Myocyte (in vitro differentiated cells): Measurements from ENCODE around the gene OGFOD3. TPM values are rescaled to one million over a fixed set of nuclear protein-coding genes. Genes with fewer than 3 reads are reported as not detected.
A peak's percentile ranks its signal among the peaks of the same experiment; 100 is the strongest.

Experiments
- DNase-seq: peaks from one replicate; pipeline ENCODE4 v3.0.0-alpha.2; 2012; ENCODE audit warnings: low read depth
- total RNA-seq: library from RNA; depleted of rRNA; stranded (reverse); fragments of >200 nt; gene quantifications from 2 replicates; pipeline ENCODE4 v1.2.3, GENCODE V29; 2014

Gene OGFOD3
- total RNA-seq, 1 donor from 2014 or later, result 37.4 TPM

DNA sequence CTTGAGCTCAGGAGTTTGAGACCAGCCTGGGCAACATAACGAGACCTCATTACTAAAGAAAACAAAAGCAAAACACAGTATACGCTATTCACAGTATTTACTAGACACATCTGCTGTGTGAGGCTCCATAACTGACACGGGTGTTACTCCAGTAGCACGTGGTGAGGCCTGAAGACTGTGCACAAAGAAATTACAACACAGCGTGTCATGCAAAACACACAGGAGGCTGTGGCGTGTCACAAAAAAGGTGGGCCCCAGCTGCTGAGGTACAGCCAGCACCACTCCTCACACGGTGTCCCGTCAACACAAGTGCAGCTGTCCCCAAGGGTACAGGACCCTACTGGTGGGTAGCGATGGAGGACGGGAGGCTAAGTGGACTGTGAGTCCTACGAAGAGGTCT lies 29.5 kb upstream of the OGFOD3 start:
- DNase-seq, result no peak

DNA sequence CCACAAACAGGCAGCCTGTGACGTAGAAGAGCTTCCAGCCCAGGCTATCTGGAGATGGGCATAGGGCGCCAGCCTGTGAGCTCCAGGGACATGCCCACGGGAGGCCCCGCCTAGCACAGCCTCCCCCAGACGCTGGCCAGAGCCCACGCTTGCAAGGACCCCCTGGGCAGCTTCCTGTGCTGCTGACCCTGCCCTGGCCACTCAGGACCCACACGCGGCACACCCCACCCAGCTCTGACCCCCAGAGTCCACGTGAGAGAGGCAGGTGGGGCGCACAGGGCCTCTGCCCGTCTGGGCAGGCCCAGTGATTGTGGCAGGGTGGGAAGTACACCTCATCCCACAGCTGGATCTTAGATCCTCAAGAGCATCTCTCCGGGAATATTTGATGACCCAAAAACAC lies 28.3 kb upstream of the OGFOD3 start:
- no peak for DNase-seq

DNA sequence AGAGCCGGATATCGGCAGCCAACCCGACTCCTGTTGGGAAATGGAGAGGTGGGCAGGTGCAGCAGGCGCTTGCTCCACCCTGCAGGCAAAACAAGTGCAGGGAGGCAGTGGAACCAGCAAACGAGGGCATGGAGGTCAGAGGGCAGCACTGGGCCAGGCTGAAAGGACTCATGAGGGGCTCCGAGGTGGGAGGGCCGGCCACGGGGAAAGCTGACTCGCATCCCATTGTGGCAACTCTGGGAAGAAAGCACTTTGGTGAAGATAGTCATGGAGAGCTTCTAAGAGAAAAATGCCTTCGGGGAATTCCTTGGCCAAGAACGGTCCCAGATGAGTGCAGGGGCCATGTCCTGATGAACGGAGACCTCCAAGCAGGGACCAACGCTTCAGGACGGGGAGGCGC lies 27.7 kb upstream of the OGFOD3 start:
- DNase-seq, result no peak

DNA sequence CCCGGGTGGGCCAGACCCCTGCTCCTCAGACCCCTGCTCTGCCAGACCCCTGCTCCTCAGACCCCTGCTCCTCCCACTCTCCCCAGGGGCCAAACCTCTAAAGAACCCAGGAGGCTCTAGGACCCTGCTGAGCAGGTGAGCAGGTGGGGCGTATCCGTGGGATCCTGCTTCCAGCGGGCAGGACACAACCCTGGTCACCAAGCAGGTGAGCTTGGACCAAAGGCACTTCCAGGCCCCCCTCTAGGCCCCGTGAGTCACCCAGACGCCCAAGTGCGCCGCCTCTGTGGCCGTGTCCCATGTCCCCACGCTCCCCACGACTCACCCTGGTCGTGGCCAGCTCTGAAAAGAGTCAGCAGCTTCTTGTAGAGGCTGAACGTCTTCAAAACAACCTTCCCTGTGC lies 27.2 kb upstream of the OGFOD3 start:
- DNase-seq, result peak; percentile 18

DNA sequence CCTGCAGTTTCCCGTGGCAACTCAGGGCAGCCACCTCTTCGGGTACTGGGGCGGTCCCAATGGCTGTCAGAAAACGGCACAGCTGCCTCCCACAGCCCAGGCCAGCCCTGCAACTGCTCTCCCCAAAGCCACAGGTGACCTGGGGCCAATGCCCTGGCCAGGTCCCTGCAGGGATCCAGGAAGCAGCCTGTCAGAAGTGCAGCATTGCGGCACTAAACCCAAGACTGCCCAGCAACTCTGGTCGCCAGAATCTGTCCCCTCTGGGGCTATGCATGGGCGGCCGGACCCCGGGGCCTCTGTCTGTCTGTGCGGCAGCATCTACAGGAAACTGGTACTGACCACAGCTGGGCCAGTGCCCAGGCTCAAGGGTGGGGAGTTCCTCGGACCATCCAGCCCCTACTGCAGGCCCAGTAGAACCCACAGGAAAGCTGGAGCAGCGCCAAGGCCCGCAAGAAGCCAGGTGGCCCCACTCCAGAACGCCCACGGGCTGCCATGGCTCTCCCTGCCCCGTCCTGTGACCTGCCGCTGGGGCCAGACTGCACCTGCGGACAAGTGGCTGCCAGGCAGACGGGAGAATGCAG lies 26.6 kb upstream of the OGFOD3 start:
- DNase-seq, result no peak

DNA sequence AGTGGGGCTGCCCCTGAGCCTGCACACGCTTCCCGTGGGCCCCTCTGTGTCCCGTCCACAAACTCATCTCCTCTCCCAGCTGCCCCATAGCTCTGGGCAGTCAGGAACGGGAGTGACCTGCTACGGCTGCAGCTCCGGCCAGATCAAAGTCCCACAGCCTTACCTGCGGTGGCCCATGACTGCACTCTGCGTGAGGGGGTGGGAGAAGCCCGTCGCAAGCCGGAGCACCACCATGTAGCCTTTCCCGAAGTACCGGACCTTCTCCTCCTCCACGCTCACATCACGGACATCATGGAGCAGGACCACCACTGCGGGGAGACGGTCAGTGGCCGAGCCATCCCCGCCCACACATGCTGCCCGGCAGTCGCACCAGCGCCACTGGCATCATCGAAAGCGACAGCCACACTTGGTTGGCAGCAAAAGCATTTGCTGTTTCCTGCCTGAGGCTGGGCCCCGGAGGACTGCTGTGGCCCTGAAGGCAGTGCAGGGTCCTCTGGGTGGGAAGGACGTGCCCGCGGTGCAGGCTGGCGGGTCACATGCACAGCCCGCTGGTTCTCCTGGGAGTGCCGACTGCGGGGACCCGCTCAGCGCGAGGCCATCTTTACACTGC lies 26.0 kb upstream of the OGFOD3 start:
- DNase-seq, result no peak

DNA sequence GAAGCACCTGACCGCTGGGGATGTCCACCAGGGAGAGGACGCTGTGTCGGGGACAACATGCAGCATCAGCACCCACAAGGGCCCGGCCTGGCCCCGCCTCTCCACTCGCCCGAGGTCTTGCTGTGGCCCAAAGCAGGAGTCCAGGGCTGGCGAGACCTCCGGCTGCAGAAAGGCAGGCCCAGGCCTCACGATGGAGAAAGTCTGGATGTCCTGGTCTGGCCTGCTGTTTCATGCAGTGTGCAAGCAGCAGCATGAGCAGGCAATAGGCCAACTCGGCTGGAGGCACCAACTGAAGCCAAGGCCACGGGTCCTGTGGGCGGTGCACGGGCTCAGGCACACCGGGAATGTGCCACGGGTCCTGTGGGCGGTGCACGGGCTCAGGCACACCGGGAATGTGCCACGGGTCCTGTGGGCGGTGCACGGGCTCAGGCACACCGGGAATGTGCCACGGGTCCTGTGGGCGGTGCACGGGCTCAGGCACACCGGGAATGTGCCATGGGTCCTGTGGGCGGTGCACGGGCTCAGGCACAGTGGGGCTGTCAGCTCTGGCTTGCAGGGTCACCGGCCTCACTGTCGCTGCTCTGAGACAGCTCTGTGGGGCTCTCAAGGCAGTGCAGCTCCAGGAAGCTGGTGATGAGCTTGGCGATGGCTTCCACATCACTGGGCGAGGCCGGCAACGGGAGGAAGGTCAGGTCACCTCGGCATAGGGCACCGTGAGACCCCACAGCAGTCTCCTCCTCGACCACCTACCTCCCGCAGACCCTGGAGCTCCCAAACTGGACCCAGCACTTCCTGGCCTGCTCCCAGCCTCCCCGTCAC lies 25.3 kb upstream of the OGFOD3 start:
- no peak for DNase-seq

DNA sequence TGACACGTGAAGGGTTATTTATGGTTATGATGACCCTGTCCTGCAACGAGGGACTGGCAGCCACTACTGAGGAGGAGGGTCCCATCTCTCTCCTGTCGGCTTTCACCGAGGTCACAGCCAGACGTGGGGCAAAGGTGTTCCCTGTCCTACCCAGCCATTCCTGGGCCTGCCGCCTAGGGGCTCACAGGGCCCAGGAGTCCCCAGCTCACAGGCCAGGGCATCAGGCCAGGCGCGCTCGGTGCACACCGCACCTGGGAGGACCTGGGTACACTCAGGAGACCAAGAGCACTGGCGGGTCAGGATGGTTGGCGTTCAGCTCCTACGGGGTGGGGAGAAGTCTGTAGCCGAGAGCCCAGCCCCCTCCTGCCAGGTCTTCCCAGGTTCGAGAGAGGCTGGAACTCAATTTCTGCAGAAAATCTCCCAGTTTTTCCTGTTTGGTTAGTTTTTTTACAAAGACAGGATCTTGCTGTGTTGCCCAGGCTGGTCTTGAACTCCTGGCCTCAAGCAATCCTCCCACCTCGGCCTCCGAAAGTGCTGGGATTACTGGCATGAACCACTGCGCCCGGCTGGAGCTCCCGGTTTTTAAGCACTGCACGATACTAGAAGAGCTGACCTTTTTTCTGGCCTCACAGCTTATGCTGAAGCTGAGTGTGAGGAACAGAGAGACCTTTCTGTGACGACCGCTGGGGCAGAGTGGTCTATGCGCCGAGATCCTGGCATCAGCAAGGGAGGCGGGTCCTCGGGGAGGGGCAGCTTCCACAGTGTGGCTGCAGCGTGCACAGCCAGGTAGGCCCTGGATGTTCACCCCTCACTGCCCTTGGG lies 24.5 kb upstream of the OGFOD3 start:
- no peak for DNase-seq

DNA sequence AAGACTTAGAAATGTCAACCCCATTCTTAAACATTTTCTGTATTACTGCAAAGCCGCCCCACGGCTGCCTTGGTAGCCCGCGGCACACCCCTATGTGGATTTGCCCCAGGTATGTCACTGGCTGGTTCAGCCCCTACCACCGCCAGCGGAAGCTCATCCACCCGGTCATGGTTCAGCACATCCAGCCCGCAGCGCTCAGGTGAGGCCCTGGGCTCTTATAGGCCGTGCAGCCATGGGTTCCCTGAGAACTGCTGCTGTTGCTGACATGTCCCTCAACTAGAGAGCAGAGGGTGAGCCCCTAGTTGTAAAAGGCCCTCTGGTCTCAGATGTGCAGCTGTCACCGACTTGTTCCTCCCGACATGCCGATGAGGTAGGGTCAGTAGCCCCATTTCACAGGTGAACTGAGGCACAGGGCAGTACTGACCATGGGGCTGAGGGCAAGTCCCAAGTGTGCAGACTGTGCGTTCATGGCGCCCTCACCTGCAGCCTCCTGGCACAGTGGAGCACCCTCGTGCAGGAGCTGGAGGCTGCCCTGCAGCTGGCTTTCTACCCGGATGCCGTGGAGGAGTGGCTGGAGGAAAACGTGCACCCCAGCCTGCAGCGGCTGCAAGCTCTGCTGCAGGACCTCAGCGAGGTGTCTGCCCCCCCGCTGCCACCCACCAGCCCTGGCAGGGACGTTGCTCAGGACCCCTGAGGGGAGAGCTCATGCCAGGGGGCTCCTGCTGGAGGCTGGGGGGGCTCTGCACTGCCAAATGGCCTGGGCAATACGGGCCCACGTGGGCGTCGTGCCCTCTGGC lies 23.5 kb upstream of the OGFOD3 start:
- no peak for DNase-seq

DNA sequence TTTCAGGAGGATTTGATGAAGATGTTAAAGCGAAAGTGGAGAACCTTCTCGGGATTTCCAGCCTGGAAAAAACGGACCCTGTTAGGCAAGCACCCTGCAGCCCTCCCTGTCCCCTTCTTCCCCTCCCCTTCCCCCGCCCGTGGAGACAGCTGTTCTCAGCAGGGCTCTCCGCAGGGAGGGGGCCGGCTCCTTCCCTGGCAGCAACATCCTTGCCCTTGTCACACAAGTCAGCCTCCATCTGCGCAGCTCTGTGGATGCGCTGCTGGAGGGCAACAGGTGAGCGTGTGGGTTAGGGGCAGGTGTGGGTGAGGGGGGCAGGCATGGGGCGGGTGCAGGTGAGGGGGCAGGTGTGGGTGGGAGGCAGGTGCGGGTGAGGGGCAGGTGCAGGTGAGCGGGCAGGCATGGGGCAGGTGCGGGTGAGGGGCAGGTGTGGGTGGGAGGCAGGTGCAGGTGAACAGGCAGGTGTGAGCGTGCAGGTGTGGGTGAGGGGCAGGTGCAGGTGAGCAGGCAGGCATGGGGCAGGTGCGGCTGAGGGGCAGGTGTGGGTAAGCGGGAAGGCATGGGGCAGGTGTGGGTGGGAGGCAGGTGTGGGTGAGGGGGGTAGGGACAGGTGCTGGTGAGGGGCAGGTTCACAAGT lies 22.7 kb upstream of the OGFOD3 start:
- DNase-seq, result peak; percentile 83

DNA sequence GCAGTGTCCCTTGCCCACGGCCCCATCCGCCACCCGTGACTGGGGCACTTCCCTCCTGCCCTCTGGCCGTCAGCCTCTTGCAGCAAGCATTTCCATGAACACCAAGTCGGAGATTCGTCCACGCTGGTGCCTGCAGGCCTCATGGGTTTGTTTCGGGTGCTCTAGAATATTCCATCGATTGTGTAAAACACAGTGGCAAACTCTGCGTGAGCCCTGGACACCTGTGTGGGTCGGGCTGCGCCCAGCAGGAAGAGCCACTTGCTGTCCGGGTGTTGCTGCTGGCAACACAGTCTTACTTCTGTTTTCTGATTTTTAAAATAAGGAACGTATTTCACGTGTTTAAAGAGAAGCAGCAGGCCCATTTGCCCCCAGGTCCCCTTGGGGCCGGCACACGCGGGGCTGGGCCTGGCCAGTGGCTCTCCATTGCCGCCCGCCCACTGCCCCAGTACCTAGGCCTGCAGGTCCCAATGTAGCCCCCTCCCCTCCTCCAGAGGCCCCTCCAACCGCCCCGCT lies 22.1 kb upstream of the OGFOD3 start:
- no peak for DNase-seq

DNA sequence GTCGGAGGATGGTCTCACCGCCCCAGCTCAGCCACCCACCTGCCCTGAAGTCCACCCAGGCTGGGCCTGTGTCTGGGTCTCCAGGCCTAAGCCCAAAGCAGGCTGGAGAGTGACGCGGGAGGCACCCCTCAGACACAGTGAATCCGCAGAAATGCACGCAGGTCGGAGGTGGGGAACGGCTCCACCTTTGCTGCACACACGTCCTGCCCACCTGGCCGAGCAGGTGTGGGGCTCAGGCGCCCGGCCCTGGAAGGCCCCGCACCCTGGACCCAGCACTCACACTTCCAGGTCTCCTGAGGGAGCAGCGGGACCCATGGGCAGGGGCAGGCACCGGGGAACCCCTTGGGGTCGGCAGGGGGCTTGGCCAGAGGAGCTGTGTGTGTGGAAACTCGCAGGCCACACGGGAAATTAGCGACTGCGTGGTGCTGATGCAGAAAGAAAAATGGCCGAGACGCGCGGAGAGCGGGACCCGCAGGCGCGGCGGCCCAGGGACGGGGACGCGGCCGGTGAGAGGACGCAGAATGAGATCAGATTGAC lies 21.5 kb upstream of the OGFOD3 start:
- no peak for DNase-seq

DNA sequence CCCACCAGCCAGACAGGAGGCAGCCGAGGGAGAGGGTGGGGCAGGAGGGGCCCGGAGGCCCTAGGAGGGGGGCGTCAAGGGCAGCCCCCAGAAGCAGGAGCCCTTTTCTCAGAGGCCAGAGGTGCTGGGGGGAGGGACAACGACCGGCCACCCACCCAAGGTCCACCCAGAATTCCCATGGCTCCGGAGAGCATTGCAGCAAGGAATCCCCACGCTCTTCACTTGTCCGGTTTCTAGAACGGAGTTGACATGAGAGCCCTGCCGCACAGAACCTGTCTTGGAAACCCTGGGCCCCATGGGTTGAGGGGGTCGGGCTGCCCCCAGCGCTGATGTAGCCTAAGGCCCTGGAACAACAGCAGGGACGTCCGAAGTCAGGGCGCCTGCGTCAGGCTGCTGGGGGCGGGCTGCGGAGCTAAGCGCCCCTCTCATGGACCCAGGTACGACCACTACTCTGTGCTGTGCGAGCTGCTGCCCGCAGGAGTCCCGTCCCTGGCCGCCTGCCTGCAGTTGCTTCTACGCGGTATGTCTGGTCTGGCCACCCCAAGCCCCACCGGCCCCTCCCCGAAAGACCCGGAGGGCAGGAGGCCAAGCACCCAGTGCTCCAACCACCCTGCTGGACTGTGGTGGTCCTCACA lies 20.9 kb upstream of the OGFOD3 start:
- no peak for DNase-seq

DNA sequence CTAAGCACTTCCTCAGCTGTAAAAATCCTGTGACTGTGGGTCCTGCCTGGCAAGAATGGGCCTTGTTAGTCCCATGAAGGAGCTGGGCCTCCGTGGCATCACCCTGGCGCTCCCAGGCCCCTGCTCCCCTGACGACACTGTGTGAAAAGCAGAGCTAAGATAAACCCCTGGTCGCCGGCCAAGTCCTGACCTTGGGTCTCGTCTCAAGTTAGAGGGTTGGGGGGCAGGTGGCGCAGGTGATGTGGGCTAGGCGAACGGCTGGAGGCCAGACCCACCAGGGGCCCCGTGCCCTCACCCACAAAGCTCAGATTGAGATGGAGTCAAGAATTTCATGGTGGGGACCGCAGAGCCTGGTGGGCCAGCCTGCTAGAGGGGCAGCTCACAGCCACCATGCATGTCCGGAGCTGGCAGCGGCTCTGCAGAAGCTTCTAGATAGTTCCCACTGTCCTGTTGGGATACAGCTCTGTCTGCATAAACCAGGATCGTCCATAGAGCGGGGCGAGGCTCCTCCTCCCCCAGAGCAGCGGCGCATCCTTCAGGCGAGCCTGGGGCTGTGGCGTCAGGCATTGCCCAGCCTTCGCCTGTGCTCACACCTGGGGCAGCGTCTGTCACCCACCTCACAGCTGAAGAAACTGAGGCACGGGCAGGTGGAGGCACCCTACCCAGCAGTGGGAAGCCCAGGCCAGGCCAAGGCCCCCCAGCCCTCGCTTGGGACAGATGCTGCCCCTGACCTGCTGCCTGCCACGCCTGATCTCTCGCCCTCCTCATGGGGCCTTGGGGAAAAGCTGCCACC lies 20.2 kb upstream of the OGFOD3 start:
- no peak for DNase-seq

DNA sequence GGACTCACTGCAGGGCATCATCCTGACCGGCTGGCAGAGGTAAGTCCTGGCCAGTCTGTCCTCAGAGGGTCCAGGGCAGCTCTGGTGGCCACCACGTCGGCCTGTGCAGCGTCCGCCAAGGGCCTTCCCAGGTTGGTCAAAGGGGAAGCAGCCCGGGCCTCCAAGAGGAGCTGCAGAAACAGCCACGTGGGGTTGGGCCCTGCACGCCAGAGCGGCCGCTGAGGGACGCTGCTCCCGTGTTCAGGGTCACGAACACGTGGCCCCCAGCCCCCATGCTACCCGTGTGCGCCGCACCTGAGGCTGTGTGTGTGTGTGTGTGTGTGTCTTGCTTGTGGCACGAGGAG lies 18.9 kb upstream of the OGFOD3 start:
- no peak for DNase-seq

DNA sequence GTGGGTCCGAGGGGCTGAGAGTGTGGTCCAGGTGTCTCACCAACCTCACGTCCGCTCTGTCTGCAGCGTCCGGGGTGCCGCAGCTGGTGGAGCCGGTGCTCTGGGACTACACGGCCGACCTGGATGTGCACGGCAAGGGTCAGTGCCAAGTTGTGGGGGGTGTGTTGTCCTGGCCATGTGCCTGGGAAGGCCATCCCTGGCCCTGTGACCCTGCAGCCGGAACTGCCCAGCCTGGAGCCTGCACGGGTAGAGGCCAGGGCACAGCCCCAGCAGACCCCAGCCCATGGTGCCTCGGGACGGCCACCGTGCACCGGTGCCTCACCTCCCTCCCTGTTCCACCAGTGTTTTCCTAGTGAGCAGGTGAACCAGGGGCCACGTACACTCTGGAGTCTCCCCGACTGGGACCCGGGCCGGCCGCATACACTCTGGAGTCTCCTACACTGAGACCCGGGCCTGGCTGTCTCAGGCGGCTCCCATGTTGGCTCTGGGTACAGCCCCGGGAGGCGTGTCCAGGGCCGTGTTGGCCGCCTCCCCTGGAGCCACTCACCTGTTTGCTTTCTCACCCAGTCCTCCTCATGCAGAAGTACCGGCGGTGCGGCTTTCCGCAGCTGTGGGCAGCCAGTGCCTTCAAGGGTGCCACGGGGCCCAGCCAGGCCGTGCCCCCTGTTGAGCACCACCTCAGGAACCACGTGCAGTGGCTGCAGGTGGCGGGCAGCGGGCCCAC lies 18.4 kb upstream of the OGFOD3 start:
- no peak for DNase-seq

DNA sequence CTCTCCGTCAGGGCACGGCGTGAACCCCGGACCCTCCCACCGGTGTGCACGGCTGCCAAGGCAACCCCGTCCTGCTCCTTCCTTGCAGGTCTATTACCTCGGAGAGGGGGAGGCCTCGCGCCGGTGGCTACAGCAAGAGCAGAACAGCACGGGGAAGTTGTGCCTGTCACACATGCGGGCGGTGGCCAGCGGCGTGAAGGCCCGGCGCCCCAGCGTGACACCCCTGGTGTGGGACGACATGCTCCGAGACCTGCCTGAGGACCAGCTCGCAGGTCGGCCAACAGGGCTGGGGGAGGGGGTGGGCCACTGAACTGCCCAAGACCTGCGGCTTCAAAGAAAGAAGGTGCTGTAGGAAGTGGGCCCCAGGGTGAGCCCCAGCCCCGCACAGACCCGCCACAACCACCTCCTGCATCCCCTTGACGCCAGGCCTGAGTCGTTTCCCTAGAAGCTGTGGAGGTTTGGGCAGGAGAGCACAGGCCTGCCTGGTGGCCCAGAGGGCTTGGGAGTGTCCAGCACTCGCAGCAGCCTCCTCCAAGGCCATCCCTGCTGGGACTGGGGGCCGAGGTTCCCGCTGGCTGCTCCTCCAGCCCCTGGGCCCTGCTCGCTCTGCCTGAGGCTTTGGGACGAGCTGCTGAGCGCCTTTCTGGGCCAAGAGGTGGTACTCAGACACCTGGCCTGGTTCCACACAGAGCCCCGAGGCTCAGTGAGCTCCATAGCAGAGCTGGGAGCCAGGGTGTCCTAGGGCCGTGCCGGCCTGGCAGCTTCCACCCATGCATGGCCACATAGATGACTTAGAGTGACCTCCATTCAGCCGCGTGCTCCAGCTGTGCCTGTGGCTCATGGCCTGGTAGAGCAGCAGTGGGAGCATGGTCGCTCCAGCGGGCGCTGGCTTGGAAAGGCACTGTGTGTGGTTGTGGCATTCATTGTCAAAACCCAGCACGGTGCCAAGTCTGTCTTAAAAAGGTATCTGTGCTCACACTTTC lies 17.5 kb upstream of the OGFOD3 start:
- peak; percentile 33 for DNase-seq
